GM19372 (cell line): ENCODE data around the gene C1QL2.

Experiments used
- ATAC-seq: cut with Tn5 transposase; IDR thresholded peaks from one replicate; pipeline ENCODE4 v1.9.1; 2021; ENCODE audit warnings: mild to moderate bottlenecking, low read depth, moderate library complexity; ENCODE audit not compliant: unreplicated experiment

Gene C1QL2

GRCh38 chr2:119111115-119111975 lies 47.2 kb downstream of the C1QL2 start:
- ATAC-seq = no peak

GRCh38 chr2:119109866-119110265 lies 48.7 kb downstream of the C1QL2 start:
- no peak for ATAC-seq

DNA sequence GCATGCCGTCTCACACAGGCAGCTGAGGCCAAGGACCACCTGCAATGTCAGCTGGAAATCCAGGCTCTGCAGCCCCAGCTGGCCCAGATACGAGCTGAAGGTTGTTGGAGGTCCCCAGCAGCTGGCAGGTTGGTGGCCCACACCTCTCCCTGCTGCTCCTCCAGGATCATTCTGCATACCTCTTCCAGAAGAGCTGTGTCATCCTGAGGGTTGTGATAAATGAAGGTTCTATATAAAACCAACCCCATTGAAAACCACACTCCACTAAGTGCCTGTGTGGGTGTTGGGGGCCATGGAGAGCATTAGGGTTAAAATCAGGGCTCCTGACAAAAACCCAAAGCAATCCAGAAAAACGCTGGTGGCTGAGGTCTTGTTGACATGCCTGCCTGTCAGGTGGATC lies 50.4 kb downstream of the C1QL2 start:
- ATAC-seq = no peak

GRCh38 chr2:119106301-119106897 lies 52.2 kb downstream of the C1QL2 start:
- no peak for ATAC-seq
